Activated CD4-positive, alpha-beta T cell treated with anti-CD3 and anti-CD28 coated beads, Interleukin-2, amount 50 U/mL, for 48 hours (primary cell): Measurements from ENCODE around the gene CSTF3.

ENCODE experiments used
- DNase-seq, 2 experiments: peaks; one replicate each; pipeline ENCODE4 v3.0.0-alpha.2; 2020

Gene CSTF3

DNA sequence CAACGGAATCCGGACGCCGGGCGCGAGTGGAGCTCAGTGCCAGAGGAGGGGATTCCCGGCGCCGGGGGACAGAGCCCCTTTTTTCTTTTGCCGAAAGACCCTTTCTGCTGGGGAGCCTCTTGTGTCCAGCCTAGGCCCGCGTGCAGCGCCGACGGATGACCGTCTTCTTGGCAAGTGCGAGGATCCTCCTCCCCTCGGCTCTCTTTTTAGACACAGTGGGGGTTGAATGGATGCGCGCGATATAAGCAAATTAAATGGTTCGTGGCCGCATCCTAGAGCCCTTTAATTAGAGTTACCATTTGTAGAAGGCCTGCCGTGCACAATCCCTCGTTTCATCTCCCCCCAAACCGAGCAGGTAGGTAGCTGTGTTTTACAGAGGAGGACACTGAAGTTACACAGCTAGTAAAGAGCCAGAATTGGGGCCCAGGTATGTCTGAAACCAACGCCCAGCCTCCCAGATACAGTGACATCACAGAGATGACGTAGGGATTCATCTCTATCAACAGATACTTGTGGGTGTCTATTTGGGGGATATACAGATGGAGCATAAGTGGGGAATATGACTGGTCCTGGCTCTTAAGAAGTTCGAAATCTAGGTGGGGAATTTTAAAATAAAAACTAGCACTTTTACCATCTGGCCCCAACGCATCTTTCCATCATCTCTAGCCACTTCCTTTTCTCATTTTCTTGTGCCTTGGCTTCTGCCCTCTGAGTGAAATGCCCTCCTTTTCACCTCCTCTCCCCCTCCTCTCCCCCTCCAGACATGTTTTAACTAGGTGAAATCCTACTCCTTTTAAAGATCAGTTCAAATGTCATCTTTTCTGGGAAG, 121.0 kb downstream of the CSTF3 start:
- peak; percentile 48 to 58 for DNase-seq

DNA sequence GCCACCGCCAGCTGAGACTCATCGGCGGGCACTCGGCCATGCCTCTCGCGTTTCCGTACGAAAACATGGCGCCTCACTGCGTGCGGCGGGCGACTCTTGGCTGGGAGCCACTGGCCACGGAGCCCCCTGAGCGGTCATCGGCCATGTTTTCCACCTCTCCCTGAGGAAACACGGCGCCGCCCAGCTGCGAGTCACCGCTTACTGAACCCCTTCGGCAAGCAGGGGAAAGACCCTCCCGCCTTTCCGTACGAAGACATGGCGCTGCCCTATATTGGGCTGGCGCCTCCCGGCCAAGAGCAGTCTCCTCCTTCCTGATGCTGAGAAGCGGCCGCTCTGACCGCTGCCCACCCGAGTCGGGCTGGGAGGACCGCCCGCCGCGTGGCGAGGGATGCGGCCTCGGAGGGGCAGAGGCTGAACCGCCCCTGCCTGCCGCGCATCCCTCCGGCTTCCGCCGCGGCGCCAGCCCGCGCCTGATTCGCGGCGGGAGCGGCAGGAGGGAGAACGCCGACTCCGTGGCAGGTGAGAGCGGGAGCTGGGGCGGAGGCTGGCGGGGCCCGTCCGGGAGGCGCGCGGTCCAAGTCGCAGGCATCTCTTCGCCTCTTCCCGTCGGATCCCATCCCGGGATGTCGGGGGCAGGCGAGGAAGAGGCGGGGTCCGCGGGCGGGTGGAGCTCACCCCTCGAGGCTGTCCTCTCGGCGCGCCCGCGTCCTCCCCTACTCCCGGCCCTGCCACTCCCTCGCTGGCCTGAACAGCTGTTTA, 121.8 kb downstream of the CSTF3 start, which contains the start of gene TCP11L1:
Gene TCP11L1 (plus strand): TSS at position 299 of the 759 bp plus-strand sequence. CDS start 4,202 bp downstream, outside the sequence.
- peak; percentile 83 to 88 for DNase-seq

DNA sequence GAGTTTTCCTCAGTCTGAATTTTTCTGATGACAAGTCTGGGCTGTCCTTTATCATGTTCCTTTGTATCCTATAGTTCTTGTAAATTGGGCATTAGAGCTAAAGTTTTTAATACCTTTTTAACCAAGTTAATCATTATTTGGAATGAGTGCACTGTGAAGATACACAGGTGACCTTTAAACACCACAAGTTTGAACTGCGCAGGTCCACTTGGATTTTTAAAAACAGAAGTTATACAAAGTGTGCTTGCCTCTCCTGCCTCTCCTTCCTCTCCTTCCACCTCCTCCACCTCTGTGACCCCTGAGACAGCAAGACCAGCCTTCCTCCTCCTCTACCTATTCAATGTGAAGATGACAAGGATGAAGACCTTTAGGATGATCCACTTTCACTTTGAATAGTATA, 126.3 kb downstream of the CSTF3 start:
- no peak for DNase-seq
